PC-9 (cell line): ENCODE data around the gene TRAPPC8. TPM values are rescaled to one million over a fixed set of nuclear protein-coding genes. Genes with fewer than 3 reads are reported as not detected.

ENCODE experiments used
- BruUV-seq: library from RNA; stranded (reverse); fragments of 400-500 nt; replicated peaks from 2 replicates; lab custom pipeline; 2021; lab: Mats Ljungman, UMichigan
- CTCF ChIA-PET: fragments of 300-600 bp; sonication (Branson Sonifier 250); formaldehyde crosslinking; loops from one replicate; lab custom pipeline; 2022; ENCODE audit warnings: antibody characterized with exemption; lab: Charles Lee
- POLR2A ChIA-PET: fragments of 300-600 bp; sonication (Branson Sonifier 250); formaldehyde crosslinking; loops from one replicate; lab custom pipeline; 2022; ENCODE audit warnings: antibody characterized with exemption; ENCODE audit not compliant: unreplicated experiment; lab: Charles Lee
- DNase-seq, 2 experiments: peaks; one replicate each; pipeline versions ENCODE4 v3.0.0 to v3.0.0-alpha.2; 2015 to 2022; ENCODE audit warnings: mixed read lengths in 1 of 2
- H2AFZ ChIP-seq: fragments of 200-600 bp; sonication (generic); 2 replicates; pipeline ENCODE4 v1.8.1; 2017; ENCODE audit warnings: antibody characterized with exemption
- H3F3A ChIP-seq: fragments of 200-600 bp; sonication (generic); 2 replicates; pipeline ENCODE4 v1.8.1; 2017; ENCODE audit warnings: antibody characterized with exemption, mild to moderate bottlenecking, low read depth; ENCODE audit not compliant: insufficient read depth
- H3K27ac ChIP-seq: fragments of 200-600 bp; sonication (generic); 2 replicates; pipeline ENCODE4 v1.6.1; 2016; ENCODE audit warnings: mixed run types
- H3K27me3 ChIP-seq: fragments of 200-600 bp; sonication (generic); 2 replicates; pipeline ENCODE4 v1.6.1; 2016; ENCODE audit warnings: low read depth, mixed run types; ENCODE audit not compliant: insufficient read depth
- H3K36me3 ChIP-seq: fragments of 200-600 bp; sonication (generic); 2 replicates; pipeline ENCODE4 v1.6.1; 2016; ENCODE audit warnings: low read depth, mixed run types
- H3K4me1 ChIP-seq: fragments of 200-600 bp; sonication (generic); replicated peaks from 2 replicates; pipeline ENCODE4 v1.6.1; 2016; ENCODE audit warnings: mixed run types; ENCODE audit not compliant: insufficient read depth
- H3K4me2 ChIP-seq: fragments of 200-600 bp; sonication (generic); 2 replicates; pipeline ENCODE4 v1.6.1; 2017; ENCODE audit warnings: mixed run types
- H3K4me3 ChIP-seq: fragments of 200-600 bp; sonication (generic); 2 replicates; pipeline ENCODE4 v1.6.1; 2016; ENCODE audit warnings: mixed run types
- H3K79me2 ChIP-seq: fragments of 200-600 bp; sonication (generic); 2 replicates; pipeline ENCODE4 v1.6.1; 2017; ENCODE audit warnings: low read depth, mixed run types
- H3K9me2 ChIP-seq: fragments of 200-600 bp; sonication (generic); 2 replicates; pipeline ENCODE4 v1.8.1; 2017; ENCODE audit warnings: mild to moderate bottlenecking; ENCODE audit not compliant: insufficient read depth
- H3K9me3 ChIP-seq: fragments of 200-600 bp; sonication (generic); 2 replicates; pipeline ENCODE4 v1.8.1; 2016; ENCODE audit warnings: low read depth; ENCODE audit not compliant: insufficient read depth
- H4K20me1 ChIP-seq: fragments of 200-600 bp; sonication (generic); 2 replicates; pipeline ENCODE4 v1.8.1; 2017; ENCODE audit not compliant: insufficient read depth
- EZH2 ChIP-seq: fragments of 200-600 bp; sonication (generic); IDR thresholded peaks from 2 replicates; pipeline ENCODE4 v1.8.0; 2017; ENCODE audit warnings: antibody characterized with exemption, low read depth
- intact Hi-C: fragments of 100-400 bp; cut with micrococcal nuclease; formaldehyde crosslinking; loops from one replicate; pipeline ENCODE4 v1.10.0; 2022; ENCODE audit not compliant: unreplicated experiment
- total RNA-seq: library from RNA; stranded (reverse); gene quantifications from 2 replicates; pipeline ENCODE4 v1.2.3, GENCODE V29; 2021
- TF ChIP-seq, protein P1 (sequence below): fragments of 200-600 bp; sonication (generic); conservative IDR thresholded peaks from 2 replicates; pipeline ENCODE4 v1.6.1; 2017; ENCODE audit warnings: mixed run types, antibody characterized with exemption, mild to moderate bottlenecking, moderate library complexity

Gene TRAPPC8
- total RNA-seq, 1 experiment from 2014 or later = 20.9 TPM

DNA sequence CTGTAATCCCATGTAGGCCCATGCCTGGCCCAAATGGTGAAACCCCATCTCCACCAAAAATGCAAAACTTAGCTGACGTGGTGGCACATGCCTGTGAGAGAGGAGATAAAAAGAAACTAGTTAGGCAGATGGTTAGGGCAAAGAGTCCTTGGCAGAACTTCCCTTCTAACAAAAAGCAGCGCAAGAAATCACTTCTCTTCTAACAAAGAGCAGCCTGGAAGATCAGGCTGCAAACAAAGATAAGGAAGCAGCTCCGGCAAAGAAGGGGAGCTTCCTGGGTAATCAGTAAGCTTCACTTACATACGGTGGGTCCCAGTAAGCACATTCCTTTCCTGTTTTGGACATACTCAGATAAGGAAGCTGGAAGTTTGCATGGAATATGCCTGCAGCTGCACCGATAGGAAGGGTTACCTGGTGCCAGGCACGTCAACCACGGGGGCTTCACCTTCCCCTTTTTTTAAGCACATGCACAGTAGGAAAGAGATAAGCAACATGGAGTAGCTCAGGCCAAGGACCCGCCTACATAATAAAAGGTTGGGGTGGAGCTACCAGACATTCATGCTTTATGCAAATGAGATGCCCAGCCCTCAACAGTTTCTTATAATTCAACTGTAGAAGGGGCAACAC lies 121.3 kb downstream of the TRAPPC8 start:
- no peaks in the 10 kb centered on the region for H3K27me3 ChIP-seq
- no peak overlapping the region for H3K4me3 ChIP-seq
- H3K9me3 ChIP-seq = no peaks in the 10 kb centered on the region
- H3K4me2 ChIP-seq = no peak overlapping the region
- no peaks in the 10 kb centered on the region for H3K79me2 ChIP-seq
- intact Hi-C loops = no loop called here
- DNase-seq = no peak
- TF ChIP-seq, protein P1, sequence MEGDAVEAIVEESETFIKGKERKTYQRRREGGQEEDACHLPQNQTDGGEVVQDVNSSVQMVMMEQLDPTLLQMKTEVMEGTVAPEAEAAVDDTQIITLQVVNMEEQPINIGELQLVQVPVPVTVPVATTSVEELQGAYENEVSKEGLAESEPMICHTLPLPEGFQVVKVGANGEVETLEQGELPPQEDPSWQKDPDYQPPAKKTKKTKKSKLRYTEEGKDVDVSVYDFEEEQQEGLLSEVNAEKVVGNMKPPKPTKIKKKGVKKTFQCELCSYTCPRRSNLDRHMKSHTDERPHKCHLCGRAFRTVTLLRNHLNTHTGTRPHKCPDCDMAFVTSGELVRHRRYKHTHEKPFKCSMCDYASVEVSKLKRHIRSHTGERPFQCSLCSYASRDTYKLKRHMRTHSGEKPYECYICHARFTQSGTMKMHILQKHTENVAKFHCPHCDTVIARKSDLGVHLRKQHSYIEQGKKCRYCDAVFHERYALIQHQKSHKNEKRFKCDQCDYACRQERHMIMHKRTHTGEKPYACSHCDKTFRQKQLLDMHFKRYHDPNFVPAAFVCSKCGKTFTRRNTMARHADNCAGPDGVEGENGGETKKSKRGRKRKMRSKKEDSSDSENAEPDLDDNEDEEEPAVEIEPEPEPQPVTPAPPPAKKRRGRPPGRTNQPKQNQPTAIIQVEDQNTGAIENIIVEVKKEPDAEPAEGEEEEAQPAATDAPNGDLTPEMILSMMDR = no peak
- no TSS peak for BruUV-seq
- no peaks in the 10 kb centered on the region for H4K20me1 ChIP-seq
- no peak overlapping the region for H3K27ac ChIP-seq
- no peak overlapping the region for H2AFZ ChIP-seq
- H3F3A ChIP-seq = no peaks in the 10 kb centered on the region
- ChIA-PET CTCF (interaction anchor here (0.6 kb wide), 1 partner anchor 85 kb away, joined by 4 read pairs; no protein-coding TSS in a partner anchor), POLR2A (no interaction called here)
- H3K9me2 ChIP-seq = no peaks in the 10 kb centered on the region
- H3K4me1 ChIP-seq = no peaks in the 10 kb centered on the region
- H3K36me3 ChIP-seq = no peaks in the 10 kb centered on the region

DNA sequence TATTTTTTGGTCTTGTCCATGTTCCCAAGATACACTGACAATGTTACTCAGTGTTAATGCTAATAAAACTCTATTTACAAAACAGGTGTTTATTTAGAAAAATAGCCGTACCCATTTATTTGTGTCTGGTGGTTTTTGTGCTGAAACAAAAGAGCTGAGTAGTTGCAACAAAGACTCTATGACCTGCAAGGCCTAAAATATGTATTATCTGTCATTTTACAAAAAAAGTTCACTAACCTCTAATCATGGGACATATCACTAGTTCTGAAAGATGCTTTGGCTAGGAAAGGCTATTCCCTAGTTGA lies 123.1 kb downstream of the TRAPPC8 start:
- TF ChIP-seq, protein P1 = peak; percentile 31; the same call in 1 of the 2 replicates
- no peak for TF ChIP-seq EZH2
- no peaks in the 10 kb centered on the region for H3K36me3 ChIP-seq
- no peaks in the 10 kb centered on the region for H3F3A ChIP-seq
- H3K4me2 ChIP-seq = no peak overlapping the region
- no peaks in the 10 kb centered on the region for H3K9me2 ChIP-seq
- H3K27ac ChIP-seq = no peak overlapping the region
- ChIA-PET CTCF (no interaction called here), POLR2A (no interaction called here)
- H3K4me1 ChIP-seq = no peaks in the 10 kb centered on the region
- intact Hi-C loops = loop anchor here (2.0 kb wide), 2 partner anchors 263 to 849 kb away; no protein-coding TSS in a partner anchor
- H3K79me2 ChIP-seq = no peaks in the 10 kb centered on the region
- no peaks in the 10 kb centered on the region for H3K9me3 ChIP-seq
- no peak overlapping the region for H2AFZ ChIP-seq
- H4K20me1 ChIP-seq = no peaks in the 10 kb centered on the region
- no TSS peak for BruUV-seq
- no peaks in the 10 kb centered on the region for H3K27me3 ChIP-seq
- no peak overlapping the region for H3K4me3 ChIP-seq
- no peak for DNase-seq

DNA sequence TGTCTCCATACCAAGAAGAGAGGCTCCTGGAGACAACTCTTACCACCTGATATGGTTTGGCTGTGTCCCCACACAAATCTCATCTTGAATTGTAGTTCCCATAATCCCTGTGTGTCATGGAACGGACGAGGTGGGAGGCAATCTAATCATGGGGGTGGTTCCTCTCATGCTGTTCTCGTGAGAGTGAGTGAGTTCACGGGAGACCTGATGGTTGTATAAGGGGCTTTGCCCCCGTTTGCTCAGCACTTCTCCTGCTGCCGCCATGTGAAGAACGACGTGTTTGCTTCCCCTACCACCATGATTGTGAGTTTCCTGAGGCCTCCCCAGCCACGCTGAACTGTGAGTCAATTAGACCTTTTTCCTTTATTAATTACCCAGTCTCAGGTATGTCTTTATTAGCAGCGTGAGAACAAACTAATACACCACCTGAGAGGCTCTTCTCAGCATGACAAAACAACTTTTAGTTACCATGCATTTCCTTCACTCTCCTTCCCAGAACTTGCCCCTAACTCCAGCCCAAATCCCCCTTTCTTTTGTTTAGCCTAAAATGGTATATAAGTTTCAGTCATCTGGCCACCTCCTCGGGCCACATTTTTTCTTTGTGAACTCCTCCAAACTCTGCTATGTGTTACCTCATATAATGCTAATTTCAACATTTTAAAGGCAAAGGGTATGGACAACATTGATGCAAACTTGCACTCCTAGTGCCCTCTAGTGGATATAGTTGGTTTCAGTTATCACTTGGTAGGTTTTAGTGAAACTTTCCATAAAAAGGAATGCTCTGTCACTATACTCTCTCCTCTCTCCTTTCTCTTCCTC lies 123.6 kb downstream of the TRAPPC8 start:
- POLR2A ChIA-PET = no interaction called here
- no peaks in the 10 kb centered on the region for H3K27me3 ChIP-seq
- TF ChIP-seq, protein P1 = peak; percentile 73
- no peak for TF ChIP-seq EZH2
- no peaks in the 10 kb centered on the region for H3K4me1 ChIP-seq
- CTCF ChIA-PET = no interaction called here
- BruUV-seq = no TSS peak
- no peaks in the 10 kb centered on the region for H3K9me2 ChIP-seq
- H3K4me3 ChIP-seq = no peak overlapping the region
- intact Hi-C loops = loop anchor here (2.0 kb wide), 2 partner anchors 263 to 849 kb away; no protein-coding TSS in a partner anchor
- H3K79me2 ChIP-seq = no peaks in the 10 kb centered on the region
- DNase-seq = peak; percentile 1 to 42
- no peak overlapping the region for H3K4me2 ChIP-seq
- H3K9me3 ChIP-seq = no peaks in the 10 kb centered on the region
- no peaks in the 10 kb centered on the region for H4K20me1 ChIP-seq
- H2AFZ ChIP-seq = no peak overlapping the region
- no peaks in the 10 kb centered on the region for H3K36me3 ChIP-seq
- H3K27ac ChIP-seq = no peak overlapping the region
- H3F3A ChIP-seq = no peaks in the 10 kb centered on the region
